NCI-H1092 treated with DMSO at 0.1 percent for 48 hours (cell line): Measurements from ENCODE around the gene DNAJC27.

ENCODE experiments used
- DNase-seq: peaks from one replicate; lab custom pipeline; 2025; lab: John Stamatoyannopoulos, UW

The DNAJC27 gene

DNA sequence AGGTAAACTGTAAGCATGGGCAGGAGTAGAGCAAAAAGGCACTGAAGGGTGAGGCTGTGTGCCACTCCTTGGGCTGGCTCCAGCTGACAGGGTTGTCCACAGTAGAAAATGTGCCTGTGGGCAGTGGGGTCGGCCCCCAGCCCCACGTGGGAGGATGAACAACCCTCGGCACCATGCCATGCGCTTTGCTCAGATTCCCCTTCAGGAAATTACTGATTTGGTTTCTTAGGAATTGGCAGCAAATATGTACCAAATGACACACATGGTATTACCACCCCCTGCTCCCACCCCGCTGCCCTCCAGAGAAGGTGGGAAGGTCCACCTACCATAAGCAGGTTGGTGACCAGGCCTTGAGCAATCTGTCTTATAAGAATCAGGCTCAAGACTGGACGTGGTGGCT is 65.3 kb downstream of the DNAJC27 start:
- no peak for DNase-seq

DNA sequence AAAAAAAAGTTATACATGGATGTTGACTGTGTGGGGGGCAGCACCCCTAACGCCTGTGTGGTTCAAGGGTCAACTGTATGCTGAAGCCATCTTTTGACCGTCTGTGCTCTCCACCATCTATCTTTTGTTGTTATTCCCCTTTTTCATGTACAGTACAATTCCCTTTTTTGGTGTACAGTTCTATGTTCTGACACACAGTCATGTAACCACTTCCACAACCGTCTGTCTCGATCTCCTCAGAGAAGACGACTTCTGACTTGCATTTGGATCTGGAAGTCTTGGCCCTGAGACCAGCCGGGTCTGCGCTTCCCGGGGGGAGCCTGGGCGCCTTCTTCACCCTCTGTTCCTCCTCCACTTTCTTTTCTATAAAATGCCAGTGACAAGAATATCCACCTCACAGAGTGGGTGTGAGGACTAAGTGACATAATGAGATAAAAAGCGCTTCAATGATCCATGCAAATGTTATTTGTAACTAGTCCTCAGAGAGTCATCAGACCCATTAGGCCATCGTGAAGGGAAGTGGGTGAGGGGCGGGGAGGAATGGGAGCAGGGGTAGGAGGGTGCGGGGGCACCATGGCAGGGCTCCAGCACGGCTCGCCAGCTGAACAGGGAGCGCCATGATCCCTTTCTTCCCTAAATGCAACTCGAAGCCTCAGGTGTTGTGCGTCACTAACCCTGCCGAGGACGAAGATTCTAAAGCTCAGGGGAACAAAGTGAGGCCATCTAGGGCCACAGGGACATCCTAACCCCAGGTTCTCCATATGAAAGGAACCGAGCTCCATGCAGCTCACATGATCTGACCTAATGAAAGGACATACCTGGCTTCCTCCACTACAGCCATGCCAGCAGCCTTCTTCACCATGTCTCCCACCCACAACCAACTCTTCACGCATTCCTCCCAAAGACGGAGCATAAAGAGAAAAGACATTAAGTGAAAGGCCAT is 68.3 kb downstream of the DNAJC27 start:
- DNase-seq, result no peak

DNA sequence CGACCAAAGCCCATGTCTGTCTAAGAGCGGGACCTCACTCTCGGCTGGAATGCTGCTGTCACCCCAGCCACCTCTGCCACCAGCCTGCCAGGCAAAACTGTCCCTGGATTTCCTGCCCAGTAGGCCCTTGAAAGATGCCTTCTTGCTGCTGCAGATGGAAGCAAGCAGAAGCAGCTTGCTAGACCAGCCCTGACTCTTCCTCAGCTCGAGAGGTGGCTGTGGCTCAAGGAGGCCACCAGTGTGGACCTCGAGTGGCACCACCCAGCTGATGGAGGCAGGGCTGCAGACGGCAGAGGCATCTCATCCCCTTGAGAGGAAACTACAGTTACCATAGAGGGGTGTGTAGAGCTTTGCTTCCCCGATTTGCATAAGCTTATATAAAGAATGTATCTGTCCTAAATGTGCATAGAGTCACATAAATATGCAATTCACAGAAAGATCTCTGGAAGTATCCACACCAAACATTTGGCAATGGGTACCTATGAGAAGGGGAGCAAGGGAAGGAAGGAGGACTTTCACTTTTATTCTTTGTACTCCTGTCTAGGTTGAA is 72.3 kb downstream of the DNAJC27 start:
- DNase-seq, result no peak

DNA sequence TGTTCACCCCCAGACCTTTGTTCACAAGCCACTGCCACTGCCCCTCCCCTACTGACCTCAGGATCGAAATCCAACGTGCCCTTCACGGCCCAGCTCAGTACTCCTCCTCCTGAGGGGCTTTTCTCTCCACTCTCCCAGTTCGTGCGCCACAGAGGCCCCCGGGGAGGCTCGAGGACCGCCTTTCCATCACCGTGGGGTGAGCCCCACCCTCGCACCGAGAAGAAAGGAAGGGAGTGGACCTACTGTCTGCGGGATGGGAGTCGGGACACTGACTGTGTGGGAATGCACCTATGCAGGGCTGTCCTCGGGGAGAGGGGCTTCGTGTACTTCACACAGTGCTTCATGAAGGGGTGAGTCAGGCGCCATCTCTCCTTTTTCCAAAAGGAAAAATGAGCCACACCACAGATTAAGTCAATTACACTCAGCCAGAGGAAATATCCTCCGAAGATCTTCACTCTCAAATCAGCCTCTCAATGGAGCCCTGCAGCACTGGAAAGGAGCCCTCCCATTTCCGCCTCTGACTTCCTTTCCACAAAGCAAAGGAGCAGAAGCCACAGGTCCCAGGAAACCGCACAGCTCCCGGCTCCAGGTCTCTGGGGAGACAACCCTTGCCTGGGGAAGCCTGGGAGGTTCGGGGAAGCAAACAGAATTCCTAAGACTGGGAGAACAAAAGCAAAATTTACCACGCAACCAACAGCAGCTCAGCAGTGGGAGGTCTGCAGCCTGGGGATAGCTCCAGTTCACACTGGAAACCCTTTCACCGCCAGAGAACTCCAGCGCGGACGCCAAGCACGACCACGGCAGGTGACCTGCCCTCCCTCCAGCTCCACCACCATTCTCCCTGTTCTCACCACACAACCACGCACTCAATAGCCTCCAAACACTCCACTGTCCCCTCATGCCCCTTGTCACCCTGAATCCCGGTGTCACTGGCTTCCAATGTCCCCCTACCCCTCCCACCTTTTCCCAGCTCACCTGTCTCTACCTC is 73.3 kb downstream of the DNAJC27 start:
- DNase-seq, result no peak

DNA sequence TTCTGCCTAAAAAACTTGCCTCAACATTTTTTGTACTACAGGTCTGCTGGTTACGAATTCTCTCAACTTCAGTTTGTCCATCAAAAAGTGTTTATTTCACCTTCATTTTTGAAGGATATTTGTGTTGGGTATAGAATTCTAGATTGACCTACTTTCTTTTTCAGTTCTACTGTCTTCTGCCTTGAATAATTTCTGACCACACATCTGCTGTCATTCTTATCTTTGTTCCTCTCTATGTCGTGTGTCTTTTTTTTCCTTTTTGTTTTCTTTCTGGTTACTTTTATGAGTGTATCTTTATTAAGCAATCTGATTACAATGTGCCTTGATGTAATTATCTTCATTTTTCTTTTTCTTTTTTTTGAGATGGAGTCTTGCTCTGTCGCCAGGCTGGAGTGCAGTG is 77.0 kb downstream of the DNAJC27 start:
- DNase-seq, result no peak

DNA sequence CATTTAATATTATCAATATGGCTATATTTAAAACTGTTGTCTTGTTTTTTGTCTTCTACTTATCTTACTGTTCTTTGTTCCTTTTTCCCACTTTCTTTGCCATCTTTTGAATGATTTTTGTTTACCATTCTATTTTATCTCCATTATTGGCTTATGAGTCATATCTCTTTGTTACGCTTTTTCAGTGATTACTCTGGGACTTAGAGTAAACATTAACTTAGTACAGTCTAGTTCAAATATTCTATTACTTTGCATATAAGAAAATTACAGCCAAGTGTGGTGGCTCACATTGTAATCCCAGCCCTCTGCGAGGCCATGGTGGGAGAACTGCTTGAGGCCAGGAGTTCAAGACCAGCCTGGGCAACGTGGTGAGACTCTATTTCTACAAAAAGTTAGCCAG is 77.8 kb downstream of the DNAJC27 start:
- DNase-seq, result no peak
